GM12878 (cell line): ENCODE results near the gene RAB8A. TPM values are rescaled to one million over a fixed set of nuclear protein-coding genes. Genes with fewer than 3 reads are reported as not detected.

ENCODE experiments used
- CHD2 ChIP-seq: IDR thresholded peaks from 2 replicates; pipeline ENCODE4 v1.6.1; 2011; ENCODE audit warnings: low read depth, low read length, improper control_type of control experiment, borderline replicate concordance
- IKZF1 ChIP-seq: fragments of 450-650 bp; conservative IDR thresholded peaks from 2 replicates; pipeline ENCODE4 v1.6.1; 2017; ENCODE audit warnings: antibody characterized with exemption, mild to moderate bottlenecking
- MEF2A ChIP-seq: IDR thresholded peaks from 2 replicates; pipeline ENCODE4 v1.6.1; 2011; ENCODE audit warnings: low read depth, mild to moderate bottlenecking, low read length, moderate library complexity; ENCODE audit not compliant: insufficient read depth
- MTA2 ChIP-seq: fragments of 450-650 bp; IDR thresholded peaks from 2 replicates; pipeline ENCODE4 v1.6.1; 2016; ENCODE audit warnings: low read depth, mild to moderate bottlenecking, moderate library complexity
- RAD21 ChIP-seq: IDR thresholded peaks from 2 replicates; pipeline ENCODE4 v1.6.1; 2011; ENCODE audit warnings: mild to moderate bottlenecking, low read depth, low read length, moderate library complexity; ENCODE audit not compliant: insufficient read depth
- ZZZ3 ChIP-seq: IDR thresholded peaks from 2 replicates; pipeline ENCODE4 v1.6.1; 2011; ENCODE audit warnings: low read depth; ENCODE audit not compliant: control insufficient read depth, insufficient read length
- polyA plus RNA-seq, 11 experiments: library from polyadenylated mRNA; depleted of rRNA in 4 of 11; unstranded in 6 of 11; stranded (reverse) in 5 of 11; fragments of >200 nt; fragmentation: Nextera tagmentation in 4 of 11; fragmentation: Illumina TruSeq in 1 of 11; extraction: Ambion mirVana in 4 of 11; extraction: Trizol in 1 of 11; gene quantifications; 1 replicate in 1 of 11; 2 replicates in 10 of 11; pipeline versions ENCODE4 v1.2.1 to v1.2.3, GENCODE V29; 2011 to 2016; ENCODE audit warnings: inconsistent platforms in 2 of 11, missing spikeins in 2 of 11, low read depth in 1 of 11
- total RNA-seq, 4 experiments: library from RNA; depleted of rRNA in 3 of 4; stranded (reverse); fragments of >200 nt in 3 of 4; fragmentation: Illumina TruSeq in 1 of 4; extraction: Trizol in 1 of 4; gene quantifications; 2 replicates each; pipeline versions ENCODE4 v1.2.1 to v1.2.3, GENCODE V29; 2013 to 2021
- TF ChIP-seq, protein P1 (sequence below): fragments of 450-650 bp; IDR thresholded peaks from 2 replicates; pipeline ENCODE4 v1.6.1; 2017; ENCODE audit warnings: mild to moderate bottlenecking, moderate library complexity
- TF ChIP-seq, protein P2 (sequence below): fragments of 450-650 bp; IDR thresholded peaks from 2 replicates; pipeline ENCODE4 v1.6.1; 2018; ENCODE audit warnings: borderline replicate concordance, mild to moderate bottlenecking; ENCODE audit not compliant: partially characterized antibody

The RAB8A gene
- total and polyA plus RNA-seq, 10 of the 15 experiments (the other 5 are each of a cell fraction or from before 2014, with no cell fraction given) = 23.9 to 314 (median 185) TPM

DNA sequence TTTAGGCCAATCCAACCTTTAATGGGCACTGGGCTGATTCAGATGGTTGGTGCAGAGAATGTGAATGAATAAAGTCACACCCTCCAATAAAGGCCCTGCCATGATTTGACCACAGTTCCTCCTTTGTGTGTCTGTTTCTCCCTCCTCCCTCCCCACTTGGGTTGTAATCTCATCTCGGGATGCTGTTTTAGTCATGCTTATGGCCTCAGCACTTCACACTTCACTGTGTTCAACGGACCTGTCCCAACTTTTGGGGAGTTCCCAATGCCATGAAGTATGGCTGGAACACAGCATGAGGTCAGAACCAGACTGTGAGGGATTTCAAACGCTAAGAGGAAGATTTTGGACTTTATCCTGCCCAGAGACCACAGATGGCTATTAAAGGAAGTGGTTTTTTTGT lies 5.6 kb upstream of the RAB8A start (continued):
- TF ChIP-seq IKZF1 = peak; percentile 79
- TF ChIP-seq, protein P1, sequence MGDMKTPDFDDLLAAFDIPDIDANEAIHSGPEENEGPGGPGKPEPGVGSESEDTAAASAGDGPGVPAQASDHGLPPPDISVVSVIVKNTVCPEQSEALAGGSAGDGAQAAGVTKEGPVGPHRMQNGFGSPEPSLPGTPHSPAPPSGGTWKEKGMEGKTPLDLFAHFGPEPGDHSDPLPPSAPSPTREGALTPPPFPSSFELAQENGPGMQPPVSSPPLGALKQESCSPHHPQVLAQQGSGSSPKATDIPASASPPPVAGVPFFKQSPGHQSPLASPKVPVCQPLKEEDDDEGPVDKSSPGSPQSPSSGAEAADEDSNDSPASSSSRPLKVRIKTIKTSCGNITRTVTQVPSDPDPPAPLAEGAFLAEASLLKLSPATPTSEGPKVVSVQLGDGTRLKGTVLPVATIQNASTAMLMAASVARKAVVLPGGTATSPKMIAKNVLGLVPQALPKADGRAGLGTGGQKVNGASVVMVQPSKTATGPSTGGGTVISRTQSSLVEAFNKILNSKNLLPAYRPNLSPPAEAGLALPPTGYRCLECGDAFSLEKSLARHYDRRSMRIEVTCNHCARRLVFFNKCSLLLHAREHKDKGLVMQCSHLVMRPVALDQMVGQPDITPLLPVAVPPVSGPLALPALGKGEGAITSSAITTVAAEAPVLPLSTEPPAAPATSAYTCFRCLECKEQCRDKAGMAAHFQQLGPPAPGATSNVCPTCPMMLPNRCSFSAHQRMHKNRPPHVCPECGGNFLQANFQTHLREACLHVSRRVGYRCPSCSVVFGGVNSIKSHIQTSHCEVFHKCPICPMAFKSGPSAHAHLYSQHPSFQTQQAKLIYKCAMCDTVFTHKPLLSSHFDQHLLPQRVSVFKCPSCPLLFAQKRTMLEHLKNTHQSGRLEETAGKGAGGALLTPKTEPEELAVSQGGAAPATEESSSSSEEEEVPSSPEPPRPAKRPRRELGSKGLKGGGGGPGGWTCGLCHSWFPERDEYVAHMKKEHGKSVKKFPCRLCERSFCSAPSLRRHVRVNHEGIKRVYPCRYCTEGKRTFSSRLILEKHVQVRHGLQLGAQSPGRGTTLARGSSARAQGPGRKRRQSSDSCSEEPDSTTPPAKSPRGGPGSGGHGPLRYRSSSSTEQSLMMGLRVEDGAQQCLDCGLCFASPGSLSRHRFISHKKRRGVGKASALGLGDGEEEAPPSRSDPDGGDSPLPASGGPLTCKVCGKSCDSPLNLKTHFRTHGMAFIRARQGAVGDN = no peak
- TF ChIP-seq CHD2 = no peak
- TF ChIP-seq ZZZ3 = no peak
- TF ChIP-seq MEF2A = no peak
- TF ChIP-seq MTA2 = 0 out of 2 replicates have a peak, but pooled peaks have one; percentile 16
- TF ChIP-seq RAD21 = no peak
- TF ChIP-seq, protein P2, sequence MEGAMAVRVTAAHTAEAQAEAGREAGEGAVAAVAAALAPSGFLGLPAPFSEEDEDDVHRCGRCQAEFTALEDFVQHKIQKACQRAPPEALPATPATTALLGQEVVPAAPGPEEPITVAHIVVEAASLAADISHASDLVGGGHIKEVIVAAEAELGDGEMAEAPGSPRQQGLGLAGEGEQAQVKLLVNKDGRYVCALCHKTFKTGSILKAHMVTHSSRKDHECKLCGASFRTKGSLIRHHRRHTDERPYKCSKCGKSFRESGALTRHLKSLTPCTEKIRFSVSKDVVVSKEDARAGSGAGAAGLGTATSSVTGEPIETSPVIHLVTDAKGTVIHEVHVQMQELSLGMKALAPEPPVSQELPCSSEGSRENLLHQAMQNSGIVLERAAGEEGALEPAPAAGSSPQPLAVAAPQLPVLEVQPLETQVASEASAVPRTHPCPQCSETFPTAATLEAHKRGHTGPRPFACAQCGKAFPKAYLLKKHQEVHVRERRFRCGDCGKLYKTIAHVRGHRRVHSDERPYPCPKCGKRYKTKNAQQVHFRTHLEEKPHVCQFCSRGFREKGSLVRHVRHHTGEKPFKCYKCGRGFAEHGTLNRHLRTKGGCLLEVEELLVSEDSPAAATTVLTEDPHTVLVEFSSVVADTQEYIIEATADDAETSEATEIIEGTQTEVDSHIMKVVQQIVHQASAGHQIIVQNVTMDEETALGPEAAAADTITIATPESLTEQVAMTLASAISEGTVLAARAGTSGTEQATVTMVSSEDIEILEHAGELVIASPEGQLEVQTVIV = no peak
